Omental fat pad (tissue), 4 donors: ENCODE measurements around the gene ACIN1. TPM values are rescaled to one million over a fixed set of nuclear protein-coding genes. Genes with fewer than 3 reads are reported as not detected.

Experiments used
- ATAC-seq: fragments of 150-250 bp; one replicate; pipeline ENCODE4 v1.9.1; 2016; ENCODE audit warnings: mild to moderate bottlenecking, moderate library complexity; ENCODE audit not compliant: low FRiP score
- DNase-seq: peaks from one replicate; pipeline ENCODE4 v3.0.0-alpha.2; 2019; ENCODE audit warnings: low spot score
- total RNA-seq, 4 donors: library from RNA; depleted of rRNA; stranded (reverse); fragments of >200 nt; gene quantifications; one replicate each; pipeline ENCODE4 v1.1.0, GENCODE V29; 2016
- TF ChIP-seq, protein P1 (sequence below), 3 donors: fragments of 450-650 bp; IDR thresholded peaks; one replicate each; pipeline ENCODE4 v1.5.1; 2016 to 2017; ENCODE audit warnings: antibody characterized with exemption in 3 of 3, mild to moderate bottlenecking in 3 of 3, moderate library complexity in 2 of 3

The ACIN1 gene
- total RNA-seq, 4 donors from 2014 or later: 85.6 to 143 (median 120) TPM

DNA sequence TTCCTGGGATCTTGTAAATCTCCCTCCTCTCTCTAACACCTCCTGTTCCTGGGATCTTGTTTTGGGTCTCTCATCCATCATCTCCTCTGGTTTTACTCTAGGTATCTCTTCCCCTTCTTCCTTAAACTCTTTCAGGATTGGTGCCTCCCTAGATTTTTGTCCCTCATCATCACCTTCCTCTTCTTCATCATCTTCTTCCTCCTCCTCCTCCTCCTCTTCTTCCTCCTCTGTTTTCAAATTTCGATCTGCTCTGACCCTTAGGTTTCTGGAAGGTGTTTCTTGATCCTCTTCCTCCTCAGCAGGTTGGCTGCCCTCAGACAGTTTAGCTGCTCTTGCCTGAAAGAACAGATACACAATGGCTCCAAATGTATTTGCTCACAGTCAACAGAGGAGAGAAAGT is 14.5 kb downstream of the ACIN1 start:
- TF ChIP-seq, protein P1, sequence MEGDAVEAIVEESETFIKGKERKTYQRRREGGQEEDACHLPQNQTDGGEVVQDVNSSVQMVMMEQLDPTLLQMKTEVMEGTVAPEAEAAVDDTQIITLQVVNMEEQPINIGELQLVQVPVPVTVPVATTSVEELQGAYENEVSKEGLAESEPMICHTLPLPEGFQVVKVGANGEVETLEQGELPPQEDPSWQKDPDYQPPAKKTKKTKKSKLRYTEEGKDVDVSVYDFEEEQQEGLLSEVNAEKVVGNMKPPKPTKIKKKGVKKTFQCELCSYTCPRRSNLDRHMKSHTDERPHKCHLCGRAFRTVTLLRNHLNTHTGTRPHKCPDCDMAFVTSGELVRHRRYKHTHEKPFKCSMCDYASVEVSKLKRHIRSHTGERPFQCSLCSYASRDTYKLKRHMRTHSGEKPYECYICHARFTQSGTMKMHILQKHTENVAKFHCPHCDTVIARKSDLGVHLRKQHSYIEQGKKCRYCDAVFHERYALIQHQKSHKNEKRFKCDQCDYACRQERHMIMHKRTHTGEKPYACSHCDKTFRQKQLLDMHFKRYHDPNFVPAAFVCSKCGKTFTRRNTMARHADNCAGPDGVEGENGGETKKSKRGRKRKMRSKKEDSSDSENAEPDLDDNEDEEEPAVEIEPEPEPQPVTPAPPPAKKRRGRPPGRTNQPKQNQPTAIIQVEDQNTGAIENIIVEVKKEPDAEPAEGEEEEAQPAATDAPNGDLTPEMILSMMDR (IDR thresholded peaks at IDR 0.05): no peak
- DNase-seq (no peak), ATAC-seq (no peak)

DNA sequence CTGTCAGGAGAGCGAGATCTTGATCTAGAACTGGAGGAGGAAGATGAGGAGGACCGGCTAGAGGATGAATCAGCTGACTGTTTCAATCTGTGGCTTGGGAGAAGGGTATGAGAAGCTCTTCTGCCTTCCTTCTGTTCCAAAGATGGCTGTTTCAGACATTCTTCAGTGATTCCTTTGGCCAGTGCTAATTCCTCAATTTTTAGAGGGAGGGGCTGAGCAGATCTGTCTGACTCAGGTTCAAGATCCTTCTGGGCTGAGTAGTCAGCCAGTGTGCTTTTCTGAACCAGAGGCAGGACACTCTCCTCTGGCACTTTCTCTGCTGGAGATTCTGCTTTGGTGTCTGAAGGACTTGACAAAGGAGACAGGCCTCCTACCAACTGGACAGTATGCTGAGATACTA is 15.2 kb downstream of the ACIN1 start:
- no peak for DNase-seq
- TF ChIP-seq, protein P1 (IDR thresholded peaks at IDR 0.05): no peak
- ATAC-seq: peak; percentile 20

DNA sequence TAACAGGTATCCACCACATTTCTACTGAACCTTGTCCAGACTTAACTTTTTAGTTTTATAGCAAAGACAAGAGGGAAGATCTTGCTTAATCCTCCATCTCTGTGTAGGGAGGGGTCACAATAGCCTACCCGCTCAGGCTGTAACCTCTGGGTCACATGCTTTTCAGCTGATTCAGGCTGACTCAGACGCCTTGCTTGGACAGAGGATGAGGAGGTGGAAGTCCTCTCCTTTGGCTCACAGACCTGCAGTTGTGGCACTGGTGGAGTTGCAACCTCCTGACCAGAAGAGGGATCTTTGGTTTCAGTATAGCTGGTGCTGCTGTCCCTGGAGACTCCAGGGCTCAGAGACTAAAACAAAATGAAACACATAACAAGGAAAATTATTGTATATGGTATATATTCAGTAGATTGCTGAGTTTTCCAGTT is 16.2 kb downstream of the ACIN1 start:
- TF ChIP-seq, protein P1 (IDR thresholded peaks at IDR 0.05): no peak
- peak; percentile 82 for DNase-seq
- peak; percentile 99 for ATAC-seq

DNA sequence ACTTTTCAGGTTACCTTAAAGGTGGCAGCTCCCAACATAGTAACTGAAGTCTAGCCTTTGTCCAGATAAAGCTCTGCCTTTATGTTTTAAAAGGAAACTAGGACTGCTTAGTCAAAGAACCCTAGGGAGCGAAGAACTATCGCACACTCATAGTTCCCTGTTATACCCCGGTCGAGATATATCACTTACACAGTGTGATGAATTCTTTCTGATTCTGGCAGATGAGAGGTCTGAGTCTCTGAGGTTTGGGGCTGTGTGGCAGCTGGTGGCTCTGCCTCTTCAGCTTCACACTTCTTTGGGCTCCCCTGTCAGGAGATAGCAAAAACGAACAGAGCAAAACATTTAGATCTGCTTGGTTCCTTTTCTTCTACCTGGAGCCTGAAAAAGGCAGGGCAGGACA is 17.0 kb downstream of the ACIN1 start:
- DNase-seq: no peak
- TF ChIP-seq, protein P1 (IDR thresholded peaks at IDR 0.05): no peak
- ATAC-seq: no peak

DNA sequence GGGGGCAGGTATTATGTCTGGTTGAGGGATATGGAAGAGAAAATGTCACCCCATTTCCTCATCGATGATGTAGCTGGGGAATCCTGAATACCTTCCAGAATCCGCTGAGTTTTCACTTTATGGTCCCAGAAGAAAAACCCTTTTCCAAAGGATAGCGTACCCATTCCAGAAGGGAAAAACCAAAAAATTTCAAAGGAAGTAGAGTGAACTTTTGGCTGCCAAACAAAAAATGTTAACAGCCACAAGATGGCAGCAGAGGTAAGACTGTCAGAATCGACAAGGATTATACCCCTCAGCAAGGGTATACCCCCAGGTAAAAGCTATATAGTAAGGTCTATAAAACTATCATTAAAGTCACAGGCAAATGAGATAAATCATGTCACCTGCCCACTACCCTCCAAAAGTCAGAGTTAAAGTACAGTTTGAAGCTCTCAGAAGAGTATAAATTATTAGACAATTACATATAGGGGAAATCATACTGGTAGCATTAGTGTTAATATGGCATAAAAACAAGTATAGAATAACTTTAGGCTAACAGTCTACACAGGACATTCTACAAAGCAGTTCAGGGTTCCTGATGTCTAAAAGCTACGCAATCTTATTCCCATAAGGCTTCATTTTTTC is 18.0 kb downstream of the ACIN1 start:
- DNase-seq (no peak), ATAC-seq (no peak)
- TF ChIP-seq, protein P1 (IDR thresholded peaks at IDR 0.05): no peak

DNA sequence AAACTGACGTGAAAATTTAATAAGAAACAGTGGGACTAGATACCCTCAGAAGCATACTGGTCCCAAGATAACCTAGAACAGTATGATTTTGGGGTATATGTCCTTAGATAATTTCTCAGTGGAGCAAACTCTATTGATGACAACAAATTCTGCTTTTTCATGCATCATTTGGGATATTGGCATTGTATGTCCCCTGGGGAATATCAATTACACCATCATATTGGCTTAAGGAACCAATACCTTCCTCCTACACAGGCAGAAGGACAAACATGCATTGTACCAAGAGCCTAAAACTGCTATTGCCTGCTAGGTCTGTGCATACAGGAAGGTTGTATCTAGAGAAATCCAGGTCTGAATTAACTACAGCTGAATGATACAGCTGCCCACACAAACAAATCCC is 20.0 kb downstream of the ACIN1 start:
- DNase-seq (no peak), ATAC-seq (no peak)
- TF ChIP-seq, protein P1 (IDR thresholded peaks at IDR 0.05): no peak

DNA sequence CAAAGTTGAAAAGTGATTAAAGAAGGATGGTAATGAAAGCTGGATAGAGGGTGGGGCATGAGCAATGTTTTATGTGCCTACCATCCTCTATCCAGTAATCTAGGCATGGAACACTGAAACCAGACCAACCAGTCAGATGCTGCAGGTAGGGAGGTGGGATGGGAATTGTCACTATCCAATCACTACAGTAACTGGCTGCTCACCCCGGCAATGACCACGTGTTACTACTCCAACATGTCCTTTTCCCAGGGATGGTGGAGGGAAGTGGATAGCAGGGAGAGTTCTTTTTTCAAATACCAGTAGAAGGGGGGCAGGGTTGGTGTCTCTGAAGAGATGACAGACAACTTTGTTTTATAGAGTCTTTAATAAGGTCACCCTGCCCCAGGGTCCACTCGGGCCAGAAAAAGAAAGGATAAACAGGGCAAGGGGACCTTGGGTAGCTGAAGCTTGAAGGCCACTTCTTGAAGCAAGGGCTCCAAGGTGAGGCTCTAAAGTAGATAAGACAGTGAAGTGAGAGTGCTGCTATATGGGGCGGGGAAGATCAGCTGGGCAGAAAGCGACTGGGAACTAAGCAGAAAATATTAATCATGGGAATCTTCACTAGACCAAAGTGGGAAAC is 22.9 kb downstream of the ACIN1 start:
- TF ChIP-seq, protein P1 (IDR thresholded peaks at IDR 0.05): no peak
- DNase-seq: no peak
- no peak for ATAC-seq
